HL-60 (cell line): Measurements from ENCODE around the gene CPNE6.
"Not testable (repeated sequence)": the region's sequence is repeated elsewhere in the genome, so short reads cannot be mapped to it uniquely, and the experiment has no call there.

Experiments used
- DNase-seq, 2 experiments: peaks; one replicate each; pipeline ENCODE4 v3.0.0-alpha.2; 2010 to 2020; ENCODE audit warnings: low read depth in 1 of 2, low spot score in 1 of 2
- H3K27ac ChIP-seq: fragments of 250-450 bp; sonication (Bioruptor Pico); replicated peaks from 2 replicates; pipeline ENCODE4 v1.5.1; 2020; ENCODE audit warnings: mild to moderate bottlenecking, moderate library complexity
- H3K27me3 ChIP-seq: fragments of 250-450 bp; sonication (Bioruptor Pico); 2 replicates; pipeline ENCODE4 v1.5.1; 2021; ENCODE audit warnings: mild to moderate bottlenecking, moderate library complexity; ENCODE audit not compliant: insufficient read depth, poor library complexity, severe bottlenecking
- H3K4me3 ChIP-seq: replicated peaks from 2 replicates; pipeline ENCODE4 v1.5.1; 2011; ENCODE audit warnings: mild to moderate bottlenecking, control low read depth, low read length; ENCODE audit not compliant: insufficient read depth
- CTCF ChIP-seq: IDR thresholded peaks from one replicate; pipeline ENCODE4 v1.5.1; 2011; ENCODE audit warnings: low read length, control low read depth, inconsistent platforms; ENCODE audit not compliant: insufficient read depth
- GABPA ChIP-seq: IDR thresholded peaks from 2 replicates; pipeline ENCODE4 v1.6.1; 2012; ENCODE audit warnings: low read depth
- POLR2AphosphoS5 ChIP-seq: IDR thresholded peaks from 2 replicates; pipeline ENCODE4 v1.6.1; 2012; ENCODE audit warnings: low read depth
- REST ChIP-seq: IDR thresholded peaks from 2 replicates; pipeline ENCODE4 v1.6.1; 2012; ENCODE audit warnings: low read depth; ENCODE audit not compliant: insufficient replicate concordance
- SPI1 ChIP-seq: IDR thresholded peaks from 2 replicates; pipeline ENCODE4 v1.6.1; 2012; ENCODE audit warnings: low read depth, mild to moderate bottlenecking, borderline replicate concordance

CPNE6 gene

GRCh38 chr14:24102357-24103048 lies 31.1 kb downstream of the CPNE6 start:
- TF ChIP-seq SPI1 (no peak), CTCF (no peak), POLR2AphosphoS5 (no peak), REST (no peak), GABPA (no peak)
- H3K27me3 ChIP-seq, result no peaks in the 10 kb centered on the region
- no peak for DNase-seq
- H3K4me3 ChIP-seq, result no peak overlapping the region
- no peak overlapping the region for H3K27ac ChIP-seq

- no peak for DNase-seq
- Histone ChIP-seq H3K27me3 (no peaks in the 10 kb centered on the region), H3K27ac (no peak overlapping the region), H3K4me3 (no peak overlapping the region)
- TF ChIP-seq CTCF (no peak), REST (no peak), GABPA (no peak), POLR2AphosphoS5 (no peak)
Measured at GRCh38 chr14:24103451-24103850, 32.1 kb downstream of the CPNE6 start.

GRCh38 chr14:24105609-24106239 lies 34.4 kb downstream of the CPNE6 start:
- H3K4me3 ChIP-seq, DNase-seq, H3K27ac ChIP-seq, H3K27me3 ChIP-seq: not testable (repeated sequence)

- no peak for TF ChIP-seq POLR2AphosphoS5
- TF ChIP-seq GABPA, result no peak
- TF ChIP-seq SPI1, result no peak
- TF ChIP-seq REST, result no peak
- TF ChIP-seq CTCF, result no peak
- Histone ChIP-seq H3K27me3 (no peaks in the 10 kb centered on the region), H3K27ac (no peak overlapping the region), H3K4me3 (no peak overlapping the region)
- DNase-seq, result no peak
Measured at GRCh38 chr14:24106672-24107271, 35.4 kb downstream of the CPNE6 start.
